ENCODE measurements around the gene SMARCD3.
A peak's percentile ranks its signal among the peaks of the same experiment; 100 is the strongest.

The SMARCD3 gene

GRCh38 chr7:151236406-151236805 is 12.1 kb downstream of the SMARCD3 start:
- no peak for DNase-seq (ENCODE audit: low spot score)

- DNase-seq (ENCODE audit: low spot score): no peak
These were observed 13.3 kb downstream of the SMARCD3 start for GRCh38 chr7:151235091-151235787.

GRCh38 chr7:151233804-151234203 is 14.7 kb downstream of the SMARCD3 start:
- DNase-seq (ENCODE audit: low spot score): no peak

GRCh38 chr7:151232917-151233701 is 15.4 kb downstream of the SMARCD3 start:
- peak; percentile 65 for DNase-seq (ENCODE audit: low spot score)

- peak; percentile 95 for DNase-seq (ENCODE audit: low spot score)
These were observed 16.2 kb downstream of the SMARCD3 start, which contains the start of gene CHPF2 for GRCh38 chr7:151232091-151232916. Gene CHPF2, plus strand, starts transcription at chr7:151232483. Its CDS starts 1,529 bp downstream, at chr7:151234012.

- DNase-seq (ENCODE audit: low spot score): no peak
These were observed 17.4 kb downstream of the SMARCD3 start for GRCh38 chr7:151231080-151231479.

- no peak for DNase-seq (ENCODE audit: low spot score)
These were observed 19.2 kb downstream of the SMARCD3 start for GRCh38 chr7:151229249-151229648.

- DNase-seq (ENCODE audit: low spot score): no peak
These were observed 20.2 kb downstream of the SMARCD3 start for GRCh38 chr7:151228024-151228866.

- peak; percentile 99 for DNase-seq (ENCODE audit: low spot score)
These were observed 21.4 kb downstream of the SMARCD3 start, which contains the start of gene ABCF2 for GRCh38 chr7:151226875-151227782. Gene ABCF2, minus strand, starts transcription at chr7:151227205. Its CDS starts 747 bp downstream, at chr7:151226458.

GRCh38 chr7:151226560-151226874 is 22.0 kb downstream of the SMARCD3 start:
- no peak for DNase-seq (ENCODE audit: low spot score)

GRCh38 chr7:151225948-151226510 is 22.5 kb downstream of the SMARCD3 start:
- no peak for DNase-seq (ENCODE audit: low spot score)

GRCh38 chr7:151223728-151224127 is 24.8 kb downstream of the SMARCD3 start:
- no peak for DNase-seq (ENCODE audit: low spot score)

- DNase-seq (ENCODE audit: low spot score): no peak
These were observed 30.3 kb downstream of the SMARCD3 start for GRCh38 chr7:151218170-151218569.

GRCh38 chr7:151215396-151215795 is 33.1 kb downstream of the SMARCD3 start:
- DNase-seq (ENCODE audit: low spot score): no peak

- DNase-seq (ENCODE audit: low spot score): no peak
These were observed 34.7 kb downstream of the SMARCD3 start for GRCh38 chr7:151213826-151214225.

- DNase-seq (ENCODE audit: low spot score): no peak
These were observed 35.9 kb downstream of the SMARCD3 start for GRCh38 chr7:151212626-151213025.

- DNase-seq (ENCODE audit: low spot score): no peak
These were observed 37.2 kb downstream of the SMARCD3 start for GRCh38 chr7:151211155-151211772.

GRCh38 chr7:151210087-151210854 is 38.2 kb downstream of the SMARCD3 start, which contains the start of gene H2BK1:
Gene H2BK1, minus strand, starts transcription at chr7:151210488. Its CDS starts 170 bp downstream, at chr7:151210318.
- DNase-seq (ENCODE audit: low spot score): no peak

- no peak for DNase-seq (ENCODE audit: low spot score)
These were observed 38.9 kb downstream of the SMARCD3 start for GRCh38 chr7:151209588-151209987.

Measured in Ammon's horn (tissue), 1 donor.